ENCODE data around the gene RAP1GAP. TPM values are rescaled to one million over a fixed set of nuclear protein-coding genes. Genes with fewer than 3 reads are reported as not detected.

The RAP1GAP gene
- polyA plus RNA-seq, 3 donors = 0.04 TPM; not detected in 2

GRCh38 chr1:21706151-21706835 lies 37.1 kb upstream of the RAP1GAP start:
- peak overlapping the region in 6 of 7 donors; percentile 42 to 83 (median 68) for H3K27ac Mint-ChIP-seq
- Histone ChIP-seq H3K4me2 (replicated peaks; ENCODE audit: extremely low read depth, low read length, poor library complexity, severe bottlenecking) (no peak overlapping the region), H3K4me3 (replicated peaks in 1 of 3; ENCODE audit: low read depth in 2 of 3, low read length in 3 of 3) (no peak overlapping the region), H3K79me2 (ENCODE audit: insufficient read depth, low read length) (peaks cover 19% of the 10 kb centered on the region), H3K9me3 (replicated peaks in 1 of 2; ENCODE audit: control insufficient read depth in 1 of 2, insufficient read depth in 1 of 2, low read length in 2 of 2) (no peaks in the 10 kb centered on the region), H3K36me3 (replicated peaks in 1 of 2; ENCODE audit: control insufficient read depth in 1 of 2, insufficient read depth in 2 of 2, low read length in 2 of 2) (peaks cover 60 to 74% of the 10 kb centered on the region in 2 donors), H2AFZ (ENCODE audit: insufficient read depth, low read depth, low read length, poor library complexity, severe bottlenecking) (no peak overlapping the region), H3K9ac (ENCODE audit: insufficient read depth, low read length, poor library complexity, severe bottlenecking) (no peak overlapping the region), H3K4me1 (ENCODE audit: control insufficient read depth in 1 of 2, insufficient read depth in 2 of 2, low read length in 2 of 2) (peaks cover 5 to 8% of the 10 kb centered on the region in 2 donors), H3K27me3 (ENCODE audit: control insufficient read depth in 2 of 2, insufficient read depth in 2 of 2, low read length in 2 of 2) (no peaks in the 10 kb centered on the region), H4K20me1 (ENCODE audit: insufficient read depth, low read length) (peaks cover 17% of the 10 kb centered on the region), H3K27ac (ENCODE audit: low read depth in 1 of 2, low read length in 2 of 2) (peak overlapping the region in 1 of 2 donors; percentile 72)
- peaks cover 15% of the 10 kb centered on the region for H3K4me1 Mint-ChIP-seq
- H3K27me3 Mint-ChIP-seq (ENCODE audit: low read depth in 3 of 3) = no peaks in the 10 kb centered on the region
- intact Hi-C loops (cut with micrococcal nuclease) = loop anchor here in 1 of 2 donors (10.0 kb wide), 1 partner anchor 259 kb away; no protein-coding TSS in a partner anchor
- H3K9me3 Mint-ChIP-seq = no peaks in the 10 kb centered on the region
- peak overlapping the region in 1 of 2 donors; percentile 30 for H3K4me3 Mint-ChIP-seq
- TF ChIP-seq CTCF (IDR thresholded peaks at IDR 0.05) = no peak
- 0% methylated on average over 2 of the region's 8 CpGs for WGBS (ENCODE audit: insufficient coverage)
- peak in 1 of 3 donors; percentile 23 for DNase-seq
- peaks cover 66 to 80% of the 10 kb centered on the region in 2 donors for H3K36me3 Mint-ChIP-seq

- H3K27ac Mint-ChIP-seq = peak overlapping the region in 2 of 7 donors; percentile 66 to 79
- intact Hi-C loops (cut with micrococcal nuclease) = loop anchor here in 1 of 2 donors (10.0 kb wide), 1 partner anchor 259 kb away; no protein-coding TSS in a partner anchor
- H3K36me3 Mint-ChIP-seq = peaks cover 68 to 85% of the 10 kb centered on the region in 2 donors
- Histone ChIP-seq H2AFZ (ENCODE audit: insufficient read depth, low read depth, low read length, poor library complexity, severe bottlenecking) (no peak overlapping the region), H3K27me3 (ENCODE audit: control insufficient read depth in 2 of 2, insufficient read depth in 2 of 2, low read length in 2 of 2) (no peaks in the 10 kb centered on the region), H3K27ac (ENCODE audit: low read depth in 1 of 2, low read length in 2 of 2) (no peak overlapping the region), H3K4me1 (ENCODE audit: control insufficient read depth in 1 of 2, insufficient read depth in 2 of 2, low read length in 2 of 2) (peaks cover 5 to 8% of the 10 kb centered on the region in 2 donors), H3K79me2 (ENCODE audit: insufficient read depth, low read length) (peaks cover 19% of the 10 kb centered on the region), H3K36me3 (replicated peaks in 1 of 2; ENCODE audit: control insufficient read depth in 1 of 2, insufficient read depth in 2 of 2, low read length in 2 of 2) (peaks cover 60 to 78% of the 10 kb centered on the region in 2 donors), H3K4me2 (replicated peaks; ENCODE audit: extremely low read depth, low read length, poor library complexity, severe bottlenecking) (no peak overlapping the region), H3K9ac (ENCODE audit: insufficient read depth, low read length, poor library complexity, severe bottlenecking) (no peak overlapping the region), H3K9me3 (replicated peaks in 1 of 2; ENCODE audit: control insufficient read depth in 1 of 2, insufficient read depth in 1 of 2, low read length in 2 of 2) (no peaks in the 10 kb centered on the region), H4K20me1 (ENCODE audit: insufficient read depth, low read length) (peaks cover 17% of the 10 kb centered on the region), H3K4me3 (replicated peaks in 1 of 3; ENCODE audit: low read depth in 2 of 3, low read length in 3 of 3) (no peak overlapping the region)
- no peaks in the 10 kb centered on the region for H3K9me3 Mint-ChIP-seq
- no CpG with 5 or more reads among the region's 4 CpGs for WGBS (ENCODE audit: insufficient coverage)
- TF ChIP-seq CTCF (IDR thresholded peaks at IDR 0.05) = no peak
- H3K4me1 Mint-ChIP-seq = peaks cover 15% of the 10 kb centered on the region
- H3K4me3 Mint-ChIP-seq = no peak overlapping the region
- no peaks in the 10 kb centered on the region for H3K27me3 Mint-ChIP-seq (ENCODE audit: low read depth in 3 of 3)
- no peak for DNase-seq
Observed at GRCh38 chr1:21705303-21705980, 36.3 kb upstream of the RAP1GAP start.
